HFF-Myc (cell line): ENCODE results near the gene NSFL1C.

ENCODE experiments used
- DNase-seq: peaks from one replicate; pipeline ENCODE4 v3.0.0-alpha.2; 2011; ENCODE audit warnings: low read depth; ENCODE audit errors: extremely low read depth
- H3K4me3 ChIP-seq: replicated peaks from 2 replicates; pipeline ENCODE4 v1.5.1; 2011; ENCODE audit warnings: low read depth, mild to moderate bottlenecking, control low read depth, low read length
- CTCF ChIP-seq: IDR thresholded peaks from 2 replicates; pipeline ENCODE4 v1.5.1; 2012; ENCODE audit warnings: mild to moderate bottlenecking, low read depth, low read length, control low read depth; ENCODE audit errors: missing control alignments

NSFL1C gene

GRCh38 chr20:1466211-1467081 lies at the start of gene NSFL1C:
TSS of gene NSFL1C (minus strand) at chr20:1466849. CDS start at chr20:1466824, 25 bp downstream.
- DNase-seq, result peak; percentile 69
- peak within 1 kb of the TSS; percentile 89 for H3K4me3 ChIP-seq
- TF ChIP-seq CTCF, result peak; percentile 78

- DNase-seq, result no peak
- no peak for TF ChIP-seq CTCF
Observed at GRCh38 chr20:1513801-1514200, 47.2 kb upstream of the NSFL1C start.

GRCh38 chr20:1509237-1509636 lies 42.6 kb upstream of the NSFL1C start:
- DNase-seq, result no peak
- TF ChIP-seq CTCF, result peak; percentile 36
- no peak overlapping the region for H3K4me3 ChIP-seq

More at GRCh38 chr20:1513801-1514200, 47.2 kb upstream of the NSFL1C start:
- H3K4me3 ChIP-seq, result no peak overlapping the region

GRCh38 chr20:1508574-1508973 lies 41.9 kb upstream of the NSFL1C start:
- DNase-seq, result no peak
- TF ChIP-seq CTCF, result no peak
- H3K4me3 ChIP-seq, result no peak overlapping the region

GRCh38 chr20:1507276-1507675 lies 40.6 kb upstream of the NSFL1C start:
- no peak for TF ChIP-seq CTCF
- no peak overlapping the region for H3K4me3 ChIP-seq
- DNase-seq, result no peak

GRCh38 chr20:1505871-1506270 lies 39.2 kb upstream of the NSFL1C start:
- TF ChIP-seq CTCF, result no peak
- no peak overlapping the region for H3K4me3 ChIP-seq
- no peak for DNase-seq
